Measurements from ENCODE around the gene LRRD1.
"Not testable (repeated sequence)": the region's sequence is repeated elsewhere in the genome, so short reads cannot be mapped to it uniquely, and the experiment has no call there.

LRRD1 gene

DNA sequence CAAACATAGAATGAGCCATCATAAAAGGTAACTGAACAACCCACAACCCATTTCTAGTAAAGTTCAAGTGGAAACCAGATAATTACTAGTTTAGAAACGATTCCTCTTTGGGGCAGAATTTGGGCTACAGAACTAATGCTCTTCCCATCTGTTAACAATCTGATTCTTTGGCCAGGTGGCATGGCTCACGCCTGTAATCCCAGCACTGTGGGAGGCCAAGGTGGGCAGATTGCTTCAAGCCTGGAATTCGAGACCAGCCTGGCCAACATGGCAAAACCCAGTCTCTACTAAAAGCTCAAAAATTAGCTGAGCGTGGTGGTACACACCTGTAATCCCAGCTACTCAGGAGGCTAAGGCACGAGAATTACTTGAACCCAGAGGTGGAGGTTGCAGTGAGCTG is 63.1 kb downstream of the LRRD1 start:
- no peak for TF ChIP-seq ESRRG (CRISPR knock-in tag; IDR thresholded peaks at IDR 0.05)
- TF ChIP-seq SNAI2 (CRISPR knock-in tag; IDR thresholded peaks at IDR 0.05): no peak
- no peak for TF ChIP-seq ZFP30 (CRISPR knock-in tag; IDR thresholded peaks at IDR 0.05)
- no peak for TF ChIP-seq RARB (CRISPR knock-in tag; IDR thresholded peaks at IDR 0.05)
- TF ChIP-seq CSDC2 (CRISPR knock-in tag; IDR thresholded peaks at IDR 0.05): no peak
- TF ChIP-seq ISL1 (CRISPR knock-in tag; IDR thresholded peaks at IDR 0.05): no peak
- TF ChIP-seq OSR1 (CRISPR knock-in tag; IDR thresholded peaks at IDR 0.05): no peak
- TF ChIP-seq ZNF70 (CRISPR knock-in tag; IDR thresholded peaks at IDR 0.05): no peak
- TF ChIP-seq PPARA (CRISPR knock-in tag; IDR thresholded peaks at IDR 0.05; ENCODE audit: borderline replicate concordance): no peak
- TF ChIP-seq ZFP3 (CRISPR knock-in tag; IDR thresholded peaks at IDR 0.05): no peak
- TF ChIP-seq, protein P1, sequence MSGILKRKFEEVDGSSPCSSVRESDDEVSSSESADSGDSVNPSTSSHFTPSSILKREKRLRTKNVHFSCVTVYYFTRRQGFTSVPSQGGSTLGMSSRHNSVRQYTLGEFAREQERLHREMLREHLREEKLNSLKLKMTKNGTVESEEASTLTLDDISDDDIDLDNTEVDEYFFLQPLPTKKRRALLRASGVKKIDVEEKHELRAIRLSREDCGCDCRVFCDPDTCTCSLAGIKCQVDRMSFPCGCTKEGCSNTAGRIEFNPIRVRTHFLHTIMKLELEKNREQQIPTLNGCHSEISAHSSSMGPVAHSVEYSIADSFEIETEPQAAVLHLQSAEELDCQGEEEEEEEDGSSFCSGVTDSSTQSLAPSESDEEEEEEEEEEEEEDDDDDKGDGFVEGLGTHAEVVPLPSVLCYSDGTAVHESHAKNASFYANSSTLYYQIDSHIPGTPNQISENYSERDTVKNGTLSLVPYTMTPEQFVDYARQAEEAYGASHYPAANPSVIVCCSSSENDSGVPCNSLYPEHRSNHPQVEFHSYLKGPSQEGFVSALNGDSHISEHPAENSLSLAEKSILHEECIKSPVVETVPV (CRISPR knock-in tag; IDR thresholded peaks at IDR 0.05): no peak
- no peak for TF ChIP-seq BACH2 (CRISPR knock-in tag; IDR thresholded peaks at IDR 0.05; ENCODE audit: borderline replicate concordance)
- TF ChIP-seq, protein P2, sequence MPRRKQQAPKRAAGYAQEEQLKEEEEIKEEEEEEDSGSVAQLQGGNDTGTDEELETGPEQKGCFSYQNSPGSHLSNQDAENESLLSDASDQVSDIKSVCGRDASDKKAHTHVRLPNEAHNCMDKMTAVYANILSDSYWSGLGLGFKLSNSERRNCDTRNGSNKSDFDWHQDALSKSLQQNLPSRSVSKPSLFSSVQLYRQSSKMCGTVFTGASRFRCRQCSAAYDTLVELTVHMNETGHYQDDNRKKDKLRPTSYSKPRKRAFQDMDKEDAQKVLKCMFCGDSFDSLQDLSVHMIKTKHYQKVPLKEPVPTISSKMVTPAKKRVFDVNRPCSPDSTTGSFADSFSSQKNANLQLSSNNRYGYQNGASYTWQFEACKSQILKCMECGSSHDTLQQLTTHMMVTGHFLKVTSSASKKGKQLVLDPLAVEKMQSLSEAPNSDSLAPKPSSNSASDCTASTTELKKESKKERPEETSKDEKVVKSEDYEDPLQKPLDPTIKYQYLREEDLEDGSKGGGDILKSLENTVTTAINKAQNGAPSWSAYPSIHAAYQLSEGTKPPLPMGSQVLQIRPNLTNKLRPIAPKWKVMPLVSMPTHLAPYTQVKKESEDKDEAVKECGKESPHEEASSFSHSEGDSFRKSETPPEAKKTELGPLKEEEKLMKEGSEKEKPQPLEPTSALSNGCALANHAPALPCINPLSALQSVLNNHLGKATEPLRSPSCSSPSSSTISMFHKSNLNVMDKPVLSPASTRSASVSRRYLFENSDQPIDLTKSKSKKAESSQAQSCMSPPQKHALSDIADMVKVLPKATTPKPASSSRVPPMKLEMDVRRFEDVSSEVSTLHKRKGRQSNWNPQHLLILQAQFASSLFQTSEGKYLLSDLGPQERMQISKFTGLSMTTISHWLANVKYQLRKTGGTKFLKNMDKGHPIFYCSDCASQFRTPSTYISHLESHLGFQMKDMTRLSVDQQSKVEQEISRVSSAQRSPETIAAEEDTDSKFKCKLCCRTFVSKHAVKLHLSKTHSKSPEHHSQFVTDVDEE (CRISPR knock-in tag; IDR thresholded peaks at IDR 0.05): no peak
- no peak for TF ChIP-seq GLIS3 (CRISPR knock-in tag; IDR thresholded peaks at IDR 0.05)
- ATAC-seq: no peak

DNA sequence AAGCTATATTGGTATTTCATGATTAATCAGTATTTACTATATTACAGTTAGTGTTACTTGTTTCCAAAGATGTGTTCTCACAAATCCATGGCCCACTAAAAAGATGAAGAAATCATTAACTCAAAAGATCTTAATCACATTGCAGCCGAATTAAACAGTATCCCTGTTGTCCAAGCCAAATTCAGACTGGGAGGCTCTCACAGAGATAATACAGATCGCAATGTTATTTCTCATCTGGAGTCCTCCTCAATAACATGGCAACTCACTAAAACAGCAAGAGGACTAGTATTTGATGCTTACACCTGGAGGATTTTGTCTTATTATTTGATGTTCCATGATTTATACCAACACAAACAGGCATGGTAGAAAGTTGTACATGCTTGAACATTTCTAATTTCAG is 68.1 kb downstream of the LRRD1 start:
- no peak for ATAC-seq
- no peak for TF ChIP-seq TOX (CRISPR knock-in tag; IDR thresholded peaks at IDR 0.05; ENCODE audit: borderline replicate concordance)
- no peak for TF ChIP-seq BACH2 (CRISPR knock-in tag; IDR thresholded peaks at IDR 0.05; ENCODE audit: borderline replicate concordance)
- no peak for TF ChIP-seq OSR1 (CRISPR knock-in tag; IDR thresholded peaks at IDR 0.05)
- TF ChIP-seq ZFP3 (CRISPR knock-in tag; IDR thresholded peaks at IDR 0.05): no peak
- TF ChIP-seq SNAI2 (CRISPR knock-in tag; IDR thresholded peaks at IDR 0.05): no peak
- TF ChIP-seq, protein P3, sequence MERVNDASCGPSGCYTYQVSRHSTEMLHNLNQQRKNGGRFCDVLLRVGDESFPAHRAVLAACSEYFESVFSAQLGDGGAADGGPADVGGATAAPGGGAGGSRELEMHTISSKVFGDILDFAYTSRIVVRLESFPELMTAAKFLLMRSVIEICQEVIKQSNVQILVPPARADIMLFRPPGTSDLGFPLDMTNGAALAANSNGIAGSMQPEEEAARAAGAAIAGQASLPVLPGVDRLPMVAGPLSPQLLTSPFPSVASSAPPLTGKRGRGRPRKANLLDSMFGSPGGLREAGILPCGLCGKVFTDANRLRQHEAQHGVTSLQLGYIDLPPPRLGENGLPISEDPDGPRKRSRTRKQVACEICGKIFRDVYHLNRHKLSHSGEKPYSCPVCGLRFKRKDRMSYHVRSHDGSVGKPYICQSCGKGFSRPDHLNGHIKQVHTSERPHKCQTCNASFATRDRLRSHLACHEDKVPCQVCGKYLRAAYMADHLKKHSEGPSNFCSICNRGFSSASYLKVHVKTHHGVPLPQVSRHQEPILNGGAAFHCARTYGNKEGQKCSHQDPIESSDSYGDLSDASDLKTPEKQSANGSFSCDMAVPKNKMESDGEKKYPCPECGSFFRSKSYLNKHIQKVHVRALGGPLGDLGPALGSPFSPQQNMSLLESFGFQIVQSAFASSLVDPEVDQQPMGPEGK (CRISPR knock-in tag; IDR thresholded peaks at IDR 0.05; ENCODE audit: borderline replicate concordance): no peak
- no peak for TF ChIP-seq ARNTL (CRISPR knock-in tag; IDR thresholded peaks at IDR 0.05; ENCODE audit: borderline replicate concordance, low read depth)
- TF ChIP-seq TCF4 (CRISPR knock-in tag; IDR thresholded peaks at IDR 0.05; ENCODE audit: borderline replicate concordance): no peak
- TF ChIP-seq, protein P1 (CRISPR knock-in tag; IDR thresholded peaks at IDR 0.05): no peak
- TF ChIP-seq ESRRG (CRISPR knock-in tag; IDR thresholded peaks at IDR 0.05): no peak
- TF ChIP-seq ZNF70 (CRISPR knock-in tag; IDR thresholded peaks at IDR 0.05): no peak
- TF ChIP-seq ISL1 (CRISPR knock-in tag; IDR thresholded peaks at IDR 0.05): no peak
- TF ChIP-seq RARB (CRISPR knock-in tag; IDR thresholded peaks at IDR 0.05): no peak

DNA sequence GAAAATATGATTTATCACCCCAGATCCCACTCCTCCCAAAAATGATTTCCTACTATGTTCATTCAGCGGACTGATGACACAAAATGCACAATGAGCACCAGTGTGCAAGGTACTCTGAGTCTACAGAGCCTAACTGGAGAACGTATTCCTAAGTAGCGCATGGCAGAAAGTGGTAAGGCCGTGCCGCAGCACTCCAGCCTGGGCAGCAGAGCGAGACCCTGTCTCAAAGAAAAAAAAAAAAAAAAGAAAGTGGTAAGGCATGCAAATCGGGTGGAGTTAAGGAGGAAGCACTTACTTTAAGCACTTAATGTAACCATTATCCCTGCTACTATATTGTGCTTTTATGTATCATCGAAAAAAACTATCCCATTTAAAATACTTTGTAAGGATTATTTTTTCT is 70.1 kb downstream of the LRRD1 start:
- TF ChIP-seq CSDC2 (CRISPR knock-in tag; IDR thresholded peaks at IDR 0.05): no peak
- no peak for TF ChIP-seq ZFP3 (CRISPR knock-in tag; IDR thresholded peaks at IDR 0.05)
- no peak for TF ChIP-seq ARNTL (CRISPR knock-in tag; IDR thresholded peaks at IDR 0.05; ENCODE audit: borderline replicate concordance, low read depth)
- no peak for TF ChIP-seq ZNF565 (CRISPR knock-in tag; conservative IDR thresholded peaks at IDR 0.05; ENCODE audit: low read depth)
- no peak for TF ChIP-seq SNAI2 (CRISPR knock-in tag; IDR thresholded peaks at IDR 0.05)
- ATAC-seq: no peak

DNA sequence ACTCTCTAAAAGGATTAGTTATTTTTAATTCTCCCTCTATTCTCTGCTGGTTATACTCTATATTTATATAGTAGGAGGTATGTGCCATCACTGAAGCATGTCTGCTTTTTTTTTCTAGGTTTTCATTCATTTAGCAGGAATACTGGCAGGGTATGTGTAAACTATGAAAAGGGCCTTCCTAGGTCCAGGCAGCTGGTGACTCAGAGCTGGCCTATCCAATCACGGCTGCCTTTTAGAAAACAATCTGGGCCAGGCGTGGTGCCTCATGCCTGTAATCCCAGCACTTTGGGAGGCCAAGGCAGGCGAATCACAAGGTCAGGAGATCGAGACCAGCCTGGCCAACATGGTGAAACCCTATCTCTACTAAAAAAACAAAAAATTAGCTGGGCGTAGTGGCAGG is 76.1 kb downstream of the LRRD1 start:
- ATAC-seq: not testable (repeated sequence)

DNA sequence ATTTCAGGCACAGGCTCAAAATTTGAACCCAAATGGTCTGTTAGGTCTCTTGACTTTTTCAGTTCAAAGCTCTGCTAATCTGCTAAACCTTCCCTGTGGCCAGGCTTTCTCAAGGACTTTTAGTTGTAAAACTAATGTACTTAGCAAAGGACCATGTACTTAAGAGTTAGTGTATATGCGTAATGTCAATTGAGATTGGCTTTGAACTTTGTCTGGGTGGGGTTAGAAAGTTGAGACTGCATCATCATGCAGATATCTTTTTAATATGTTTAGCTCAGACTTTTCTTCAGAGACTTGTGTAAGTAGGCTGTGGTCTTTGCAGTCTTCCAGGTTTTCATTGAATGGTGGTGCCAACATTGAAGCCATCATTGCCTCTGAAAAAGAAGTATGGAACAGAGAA is 78.4 kb downstream of the LRRD1 start:
- ATAC-seq: no peak
- TF ChIP-seq ZNF8 (CRISPR knock-in tag; IDR thresholded peaks at IDR 0.05) (no peak), ISL1 (CRISPR knock-in tag; IDR thresholded peaks at IDR 0.05) (no peak), TOX (CRISPR knock-in tag; IDR thresholded peaks at IDR 0.05; ENCODE audit: borderline replicate concordance) (no peak), ZC3H10 (CRISPR knock-in tag; IDR thresholded peaks at IDR 0.05) (no peak), ZNF565 (CRISPR knock-in tag; conservative IDR thresholded peaks at IDR 0.05; ENCODE audit: low read depth) (no peak), ZFP30 (CRISPR knock-in tag; IDR thresholded peaks at IDR 0.05) (no peak), ESRRG (CRISPR knock-in tag; IDR thresholded peaks at IDR 0.05) (no peak), GLIS3 (CRISPR knock-in tag; IDR thresholded peaks at IDR 0.05) (no peak), CSDC2 (CRISPR knock-in tag; IDR thresholded peaks at IDR 0.05) (no peak), ZNF70 (CRISPR knock-in tag; IDR thresholded peaks at IDR 0.05) (no peak), BACH2 (CRISPR knock-in tag; IDR thresholded peaks at IDR 0.05; ENCODE audit: borderline replicate concordance) (no peak), RARB (CRISPR knock-in tag; IDR thresholded peaks at IDR 0.05) (no peak)
- TF ChIP-seq, protein P4, sequence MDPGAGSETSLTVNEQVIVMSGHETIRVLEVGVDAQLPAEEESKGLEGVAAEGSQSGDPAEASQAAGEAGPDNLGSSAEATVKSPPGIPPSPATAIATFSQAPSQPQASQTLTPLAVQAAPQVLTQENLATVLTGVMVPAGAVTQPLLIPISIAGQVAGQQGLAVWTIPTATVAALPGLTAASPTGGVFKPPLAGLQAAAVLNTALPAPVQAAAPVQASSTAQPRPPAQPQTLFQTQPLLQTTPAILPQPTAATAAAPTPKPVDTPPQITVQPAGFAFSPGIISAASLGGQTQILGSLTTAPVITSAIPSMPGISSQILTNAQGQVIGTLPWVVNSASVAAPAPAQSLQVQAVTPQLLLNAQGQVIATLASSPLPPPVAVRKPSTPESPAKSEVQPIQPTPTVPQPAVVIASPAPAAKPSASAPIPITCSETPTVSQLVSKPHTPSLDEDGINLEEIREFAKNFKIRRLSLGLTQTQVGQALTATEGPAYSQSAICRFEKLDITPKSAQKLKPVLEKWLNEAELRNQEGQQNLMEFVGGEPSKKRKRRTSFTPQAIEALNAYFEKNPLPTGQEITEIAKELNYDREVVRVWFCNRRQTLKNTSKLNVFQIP (CRISPR knock-in tag; IDR thresholded peaks at IDR 0.05; ENCODE audit: borderline replicate concordance, low read depth): no peak
- TF ChIP-seq, protein P5, sequence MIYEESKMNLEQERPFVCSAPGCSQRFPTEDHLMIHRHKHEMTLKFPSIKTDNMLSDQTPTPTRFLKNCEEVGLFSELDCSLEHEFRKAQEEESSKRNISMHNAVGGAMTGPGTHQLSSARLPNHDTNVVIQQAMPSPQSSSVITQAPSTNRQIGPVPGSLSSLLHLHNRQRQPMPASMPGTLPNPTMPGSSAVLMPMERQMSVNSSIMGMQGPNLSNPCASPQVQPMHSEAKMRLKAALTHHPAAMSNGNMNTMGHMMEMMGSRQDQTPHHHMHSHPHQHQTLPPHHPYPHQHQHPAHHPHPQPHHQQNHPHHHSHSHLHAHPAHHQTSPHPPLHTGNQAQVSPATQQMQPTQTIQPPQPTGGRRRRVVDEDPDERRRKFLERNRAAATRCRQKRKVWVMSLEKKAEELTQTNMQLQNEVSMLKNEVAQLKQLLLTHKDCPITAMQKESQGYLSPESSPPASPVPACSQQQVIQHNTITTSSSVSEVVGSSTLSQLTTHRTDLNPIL (CRISPR knock-in tag; IDR thresholded peaks at IDR 0.05; ENCODE audit: low read depth): no peak
